HG03457 (cell line): ENCODE data around the gene OSBP2.
"Not testable (repeated sequence)": the region's sequence is repeated elsewhere in the genome, so short reads cannot be mapped to it uniquely, and the experiment has no call there.

Experiments
- ATAC-seq: cut with Tn5 transposase; IDR thresholded peaks from one replicate; pipeline ENCODE4 v1.9.1; 2021; ENCODE audit warnings: moderate number of reproducible peaks; ENCODE audit not compliant: unreplicated experiment

OSBP2 gene

GRCh38 chr22:30717331-30717921 lies 22.8 kb downstream of the OSBP2 start:
- ATAC-seq = no peak

GRCh38 chr22:30717952-30718351 lies 23.3 kb downstream of the OSBP2 start:
- ATAC-seq = no peak

GRCh38 chr22:30718491-30718890 lies 23.8 kb downstream of the OSBP2 start:
- ATAC-seq = no peak

GRCh38 chr22:30718938-30719337 lies 24.3 kb downstream of the OSBP2 start:
- ATAC-seq = no peak

- no peak for ATAC-seq
Measured at GRCh38 chr22:30720263-30720837, 25.7 kb downstream of the OSBP2 start.

DNA sequence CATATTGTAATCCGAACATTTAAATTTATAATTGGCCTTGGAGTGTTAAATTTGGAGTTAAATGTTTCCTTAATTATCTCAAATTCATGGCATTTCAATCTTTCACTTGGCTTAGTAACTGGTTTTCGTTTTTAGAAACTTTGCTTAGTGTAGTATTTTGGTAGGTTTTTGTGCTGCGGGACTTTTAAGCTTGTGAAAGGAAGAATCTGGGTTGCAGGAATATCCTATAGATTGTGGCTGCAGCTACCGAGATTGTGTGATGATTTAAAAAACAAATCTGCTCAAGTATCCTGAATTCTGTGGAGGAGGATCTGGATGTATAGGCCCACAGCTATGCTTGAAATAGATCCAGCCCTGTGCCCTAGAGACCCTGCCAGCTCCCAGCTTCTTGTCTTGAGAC lies 27.1 kb downstream of the OSBP2 start:
- no peak for ATAC-seq

DNA sequence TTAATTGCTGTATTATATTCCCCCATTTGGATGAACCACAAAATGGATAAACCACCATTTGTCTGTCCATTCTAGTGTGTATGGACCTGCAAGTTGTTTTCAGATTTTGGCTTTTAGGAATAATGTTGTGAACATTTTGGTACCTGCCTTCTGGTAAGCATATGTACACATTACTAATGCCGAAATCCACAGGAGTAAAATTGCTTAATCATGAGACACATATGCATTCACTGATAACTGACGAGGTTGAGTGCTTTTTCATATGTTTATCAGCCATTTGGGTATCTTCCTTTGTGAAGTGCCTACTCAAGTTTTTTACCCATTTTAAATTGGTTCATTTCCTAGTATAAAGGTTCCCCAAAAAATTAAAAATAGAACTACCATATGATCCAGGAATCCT lies 34.2 kb downstream of the OSBP2 start:
- no peak for ATAC-seq

GRCh38 chr22:30731658-30732057 lies 37.0 kb downstream of the OSBP2 start:
- ATAC-seq = no peak

DNA sequence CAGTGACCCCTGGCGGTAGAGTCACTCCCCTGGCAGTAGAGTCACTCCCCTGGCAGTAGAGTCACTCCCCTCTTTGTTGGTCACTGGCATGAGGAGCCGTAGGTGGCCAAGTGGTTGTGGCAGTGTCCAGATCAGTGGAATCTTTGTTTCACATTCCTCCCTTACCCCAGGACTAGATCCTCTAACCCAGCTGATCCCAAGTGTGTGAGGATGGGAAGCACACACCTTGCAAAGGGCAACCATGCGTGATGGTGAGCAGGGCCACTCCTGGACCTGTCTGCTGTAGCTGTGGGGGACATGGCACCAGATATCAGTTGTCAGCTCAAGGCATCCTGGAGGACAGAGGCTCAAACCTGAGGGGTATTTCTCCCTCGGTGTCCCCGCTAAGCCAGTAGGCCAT lies 37.8 kb downstream of the OSBP2 start:
- ATAC-seq = no peak

DNA sequence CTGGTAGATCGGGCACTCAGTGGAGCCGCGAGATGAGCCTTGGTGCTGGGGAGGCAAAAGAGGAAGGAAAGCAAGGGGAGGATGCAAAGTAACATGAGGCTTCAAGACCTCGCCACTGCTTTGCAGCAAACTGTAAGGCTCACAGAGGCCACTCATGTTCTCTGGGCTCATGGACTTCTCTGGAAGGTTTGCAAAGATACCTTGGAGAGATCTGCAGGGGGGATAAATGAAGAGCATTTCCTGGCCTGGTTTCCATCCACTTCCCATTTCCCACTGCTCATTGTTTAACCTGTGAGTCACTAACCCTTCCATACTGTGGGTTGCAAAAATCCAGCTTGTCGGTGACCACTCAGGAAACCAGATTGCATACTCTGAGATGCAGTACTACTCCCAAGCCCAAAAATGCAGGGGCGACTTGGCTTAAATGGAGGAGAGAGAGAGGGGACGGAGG lies 38.5 kb downstream of the OSBP2 start:
- no peak for ATAC-seq

DNA sequence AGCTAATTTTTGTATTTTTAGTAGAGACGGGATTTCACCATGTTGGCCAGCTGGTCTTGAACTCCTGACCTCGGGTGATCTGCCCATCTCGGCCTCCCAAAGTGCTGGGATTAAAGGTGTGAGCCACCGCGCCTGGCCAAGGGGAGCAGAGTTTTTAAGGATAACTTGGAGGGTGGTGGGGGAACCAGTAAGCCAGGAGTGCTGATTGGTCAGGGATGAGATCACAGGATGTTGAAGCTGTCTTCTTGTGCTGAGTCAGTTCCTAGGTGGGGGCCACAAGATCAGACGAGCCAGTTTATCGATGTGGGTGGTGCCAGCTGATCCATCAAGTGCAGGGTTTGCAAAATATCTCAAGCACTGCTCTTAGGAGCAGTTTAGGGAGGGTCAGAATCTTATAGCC lies 45.3 kb downstream of the OSBP2 start:
- ATAC-seq = not testable (repeated sequence)

GRCh38 chr22:30740511-30740910 lies 45.8 kb downstream of the OSBP2 start:
- not testable (repeated sequence) for ATAC-seq

GRCh38 chr22:30742291-30743256 lies 47.9 kb downstream of the OSBP2 start:
- no peak for ATAC-seq

- no peak for ATAC-seq
Measured at GRCh38 chr22:30743257-30744020, 48.8 kb downstream of the OSBP2 start.

DNA sequence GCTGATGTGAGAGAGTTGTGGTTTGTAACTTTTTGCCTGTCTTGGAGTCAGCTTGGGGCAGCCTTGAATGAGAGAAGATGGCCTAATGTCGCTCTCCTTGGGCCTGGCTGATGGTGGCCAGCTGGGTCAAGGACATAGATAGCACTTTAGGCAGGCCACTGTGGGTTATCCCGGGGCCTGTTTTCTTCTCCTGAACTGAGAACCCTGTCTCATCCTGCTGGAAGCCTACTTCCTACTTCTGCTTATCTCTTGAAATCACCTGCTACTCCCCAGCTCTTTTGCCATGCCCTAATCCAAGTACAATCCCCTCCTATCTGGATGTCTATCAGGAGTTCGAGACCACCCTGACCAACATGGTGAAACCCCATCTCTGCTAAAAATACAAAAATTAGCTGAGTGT lies 49.5 kb downstream of the OSBP2 start:
- no peak for ATAC-seq

DNA sequence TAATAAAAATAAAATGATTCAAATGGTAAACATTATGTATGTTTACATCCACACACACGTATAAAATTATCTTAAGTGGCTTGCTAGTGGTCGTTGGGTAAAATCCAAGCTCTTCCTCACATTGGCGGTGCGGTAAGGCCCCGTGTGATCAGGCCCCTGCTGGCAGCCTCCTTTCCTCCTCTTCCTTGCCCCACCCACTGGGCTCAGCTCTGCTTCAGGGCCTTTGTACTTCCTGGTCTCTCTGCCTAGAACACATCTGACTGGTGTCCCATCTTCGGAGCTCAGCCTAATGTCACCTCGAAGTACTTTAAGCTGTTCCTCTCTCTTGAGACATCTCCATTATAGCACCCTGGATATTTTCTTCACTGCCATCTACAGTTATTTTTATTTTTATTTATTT lies 52.8 kb downstream of the OSBP2 start:
- ATAC-seq = no peak

DNA sequence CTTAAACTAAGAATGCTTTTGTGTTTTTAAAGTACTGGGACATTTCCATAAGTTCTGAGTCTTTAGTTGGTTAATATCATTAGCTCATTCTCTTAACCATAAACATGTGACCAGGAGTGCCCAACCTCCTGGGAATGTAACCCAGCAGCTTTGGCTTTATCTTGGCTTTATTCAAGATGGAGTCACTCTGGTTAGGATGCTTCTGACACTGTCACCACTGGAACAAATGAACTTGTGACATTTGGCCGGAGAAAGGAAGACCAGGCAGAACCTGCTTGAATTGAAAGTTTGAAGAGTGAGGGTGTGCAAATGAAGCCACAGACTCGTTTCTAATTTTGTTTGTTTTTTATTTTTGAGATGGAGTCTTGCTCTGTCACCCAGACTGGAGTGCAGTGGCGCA lies 54.6 kb downstream of the OSBP2 start:
- no peak for ATAC-seq

- ATAC-seq = no peak
Measured at GRCh38 chr22:30749849-30750248, 55.2 kb downstream of the OSBP2 start.

DNA sequence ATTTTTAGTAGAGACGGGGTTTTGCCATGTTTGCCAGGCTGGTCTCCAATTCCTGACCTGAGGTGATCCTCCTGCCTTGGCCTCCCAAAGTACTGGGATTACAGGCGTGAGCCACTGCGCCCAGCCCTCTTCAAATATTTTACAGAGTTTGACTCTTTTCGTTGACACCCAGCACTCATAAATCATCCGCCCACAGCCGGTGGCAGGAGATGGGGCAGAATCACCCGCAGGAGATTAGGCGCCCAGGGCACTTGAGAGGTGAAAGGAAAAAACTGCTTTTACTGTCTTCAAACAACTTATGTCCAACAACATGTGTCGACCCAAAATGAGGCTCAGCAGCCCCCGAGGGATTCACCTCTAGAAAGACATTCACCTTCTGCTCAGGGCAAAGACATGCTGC lies 56.9 kb downstream of the OSBP2 start:
- ATAC-seq = no peak

GRCh38 chr22:30752771-30753170 lies 58.1 kb downstream of the OSBP2 start:
- no peak for ATAC-seq

- no peak for ATAC-seq
Measured at GRCh38 chr22:30753701-30754100, 59.0 kb downstream of the OSBP2 start.
